GM12801 (cell line): ENCODE measurements around the gene NPAS2.

Experiments used
- CTCF ChIP-seq: IDR thresholded peaks from one replicate; pipeline ENCODE4 v1.5.1; 2011; ENCODE audit warnings: control low read depth; ENCODE audit not compliant: insufficient read length; ENCODE audit errors: extremely low read depth

Gene NPAS2

GRCh38 chr2:100888601-100889000, 68.7 kb downstream of the NPAS2 start:
- TF ChIP-seq CTCF, result no peak

GRCh38 chr2:100889286-100889685, 69.3 kb downstream of the NPAS2 start:
- no peak for TF ChIP-seq CTCF

GRCh38 chr2:100891906-100892642, 72.1 kb downstream of the NPAS2 start:
- TF ChIP-seq CTCF, result no peak

- no peak for TF ChIP-seq CTCF
Measured at GRCh38 chr2:100893392-100894104, 73.6 kb downstream of the NPAS2 start.

GRCh38 chr2:100894105-100894795, 74.3 kb downstream of the NPAS2 start:
- no peak for TF ChIP-seq CTCF

- TF ChIP-seq CTCF, result no peak
Measured at GRCh38 chr2:100894796-100895156, 74.8 kb downstream of the NPAS2 start.

GRCh38 chr2:100895402-100895801, 75.5 kb downstream of the NPAS2 start:
- no peak for TF ChIP-seq CTCF
